SU-DHL-6 (cell line): ENCODE measurements around the gene AGRN.

Experiments
- H2AFZ ChIP-seq: fragments of 200-600 bp; sonication (generic); 2 replicates; pipeline ENCODE4 v1.6.1; 2014; ENCODE audit warnings: low read depth, mild to moderate bottlenecking, moderate library complexity, mixed read lengths, antibody characterized with exemption, low read length; ENCODE audit not compliant: severe bottlenecking
- H3F3A ChIP-seq: fragments of 200-600 bp; shearing (Covaris generic); 2 replicates; pipeline ENCODE4 v1.6.0; 2016; ENCODE audit warnings: antibody characterized with exemption, mild to moderate bottlenecking; ENCODE audit not compliant: insufficient read depth
- H3K27ac ChIP-seq: fragments of 200-600 bp; sonication (generic); 2 replicates; pipeline ENCODE4 v1.5.1; 2016; ENCODE audit warnings: low read depth, mild to moderate bottlenecking, low read length, moderate library complexity, mixed read lengths
- H3K27me3 ChIP-seq: fragments of 200-600 bp; sonication (generic), shearing (Covaris generic); 2 replicates; pipeline ENCODE4 v1.6.0; 2014; ENCODE audit warnings: mild to moderate bottlenecking, low read length
- H3K36me3 ChIP-seq: fragments of 200-600 bp; sonication (generic); 2 replicates; pipeline ENCODE4 v1.6.1; 2014; ENCODE audit warnings: mild to moderate bottlenecking, low read length, mixed read lengths
- H3K4me2 ChIP-seq: fragments of 300-600, 200-600 bp; shearing (Covaris generic), sonication (generic); 2 replicates; pipeline ENCODE4 v1.6.0; 2014; ENCODE audit warnings: low read length, low read depth, mild to moderate bottlenecking; ENCODE audit not compliant: poor library complexity, severe bottlenecking
- H3K4me3 ChIP-seq: fragments of 200-600 bp; sonication (generic); 2 replicates; pipeline ENCODE4 v1.5.1; 2014; ENCODE audit warnings: antibody characterized with exemption, low read length, mild to moderate bottlenecking, mixed read lengths; ENCODE audit not compliant: insufficient read depth, poor library complexity, severe bottlenecking
- H3K79me2 ChIP-seq: fragments of 200-600 bp; sonication (generic); 2 replicates; pipeline ENCODE4 v1.6.1; 2014; ENCODE audit warnings: mild to moderate bottlenecking, low read length, moderate library complexity; ENCODE audit not compliant: insufficient read depth
- H3K9ac ChIP-seq: fragments of 200-600 bp; sonication (generic); 2 replicates; pipeline ENCODE4 v1.7.0; 2014; ENCODE audit warnings: mild to moderate bottlenecking, low read length
- H3K9me2 ChIP-seq: fragments of 200-600 bp; sonication (generic); replicated peaks from 2 replicates; pipeline ENCODE4 v1.6.1; 2014; ENCODE audit warnings: low read length; ENCODE audit not compliant: insufficient read depth
- H3K9me3 ChIP-seq: fragments of 200-600 bp; sonication (generic); 2 replicates; pipeline ENCODE4 v1.6.1; 2014; ENCODE audit warnings: low read length, mixed read lengths; ENCODE audit not compliant: insufficient read depth
- H4K20me1 ChIP-seq: fragments of 200-600 bp; sonication (generic); 2 replicates; pipeline ENCODE4 v1.6.1; 2014; ENCODE audit warnings: low read depth, mild to moderate bottlenecking, antibody characterized with exemption, low read length, moderate library complexity, mixed read lengths
- EZH2phosphoT487 ChIP-seq: fragments of 200-600 bp; sonication (generic), shearing (Covaris generic); conservative IDR thresholded peaks from 2 replicates; pipeline ENCODE4 v1.6.1; 2018; ENCODE audit warnings: mild to moderate bottlenecking, antibody characterized with exemption, low read length, moderate library complexity, mixed read lengths
- TF ChIP-seq, protein P1 (sequence below): fragments of 200-600 bp; sonication (generic); IDR thresholded peaks from one replicate; pipeline ENCODE4 v1.5.1; 2017; ENCODE audit warnings: antibody characterized with exemption, mild to moderate bottlenecking, low read length, moderate library complexity; ENCODE audit not compliant: insufficient read depth, poor library complexity, severe bottlenecking

AGRN gene

DNA sequence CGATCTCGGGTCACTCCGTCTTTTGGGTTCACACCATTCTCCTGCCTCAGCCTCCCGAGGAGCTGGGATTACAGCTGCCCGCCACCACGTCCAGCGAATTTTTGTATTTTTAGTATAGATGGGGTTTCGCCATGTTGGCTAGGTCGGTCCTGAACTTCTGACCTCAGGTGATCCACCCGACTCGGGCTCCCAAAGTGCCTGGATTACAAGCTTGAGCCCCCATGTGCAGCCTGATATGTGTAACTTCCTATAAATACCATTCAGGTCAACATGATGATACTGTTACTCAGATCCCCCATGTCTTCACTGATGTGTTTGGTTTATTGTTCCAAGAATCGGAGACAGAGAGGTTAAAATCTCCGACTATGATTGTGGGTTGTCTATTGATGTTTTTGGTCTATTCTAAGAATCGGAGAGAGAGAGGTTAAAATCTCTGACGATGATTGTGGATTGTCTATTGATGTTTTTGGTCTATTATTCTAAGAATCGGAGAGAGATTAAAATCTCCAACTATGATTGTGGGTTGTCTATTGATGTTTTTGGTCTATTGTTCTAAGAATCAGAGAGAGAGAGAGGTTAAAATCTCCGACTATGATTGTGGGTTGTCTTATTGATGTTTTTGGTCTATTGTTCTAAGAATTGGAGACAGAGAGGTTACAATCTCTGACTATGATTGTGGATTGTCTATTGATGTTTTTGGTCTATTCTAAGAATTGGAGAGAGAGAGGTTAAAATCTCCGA lies 78.9 kb downstream of the AGRN start:
- H4K20me1 ChIP-seq: no peaks in the 10 kb centered on the region
- no peaks in the 10 kb centered on the region for H3K79me2 ChIP-seq
- no peaks in the 10 kb centered on the region for H3K36me3 ChIP-seq
- H3K4me2 ChIP-seq: no peak overlapping the region
- no peak overlapping the region for H3K9ac ChIP-seq
- no peaks in the 10 kb centered on the region for H3K27me3 ChIP-seq
- no peak overlapping the region for H3K4me3 ChIP-seq
- peaks cover 4% of the 10 kb centered on the region; the same call in 1 of the 2 replicates for H3K9me3 ChIP-seq
- no peak overlapping the region for H3K27ac ChIP-seq
- no peaks in the 10 kb centered on the region for H3F3A ChIP-seq
- H2AFZ ChIP-seq: no peak overlapping the region
- TF ChIP-seq, protein P1, sequence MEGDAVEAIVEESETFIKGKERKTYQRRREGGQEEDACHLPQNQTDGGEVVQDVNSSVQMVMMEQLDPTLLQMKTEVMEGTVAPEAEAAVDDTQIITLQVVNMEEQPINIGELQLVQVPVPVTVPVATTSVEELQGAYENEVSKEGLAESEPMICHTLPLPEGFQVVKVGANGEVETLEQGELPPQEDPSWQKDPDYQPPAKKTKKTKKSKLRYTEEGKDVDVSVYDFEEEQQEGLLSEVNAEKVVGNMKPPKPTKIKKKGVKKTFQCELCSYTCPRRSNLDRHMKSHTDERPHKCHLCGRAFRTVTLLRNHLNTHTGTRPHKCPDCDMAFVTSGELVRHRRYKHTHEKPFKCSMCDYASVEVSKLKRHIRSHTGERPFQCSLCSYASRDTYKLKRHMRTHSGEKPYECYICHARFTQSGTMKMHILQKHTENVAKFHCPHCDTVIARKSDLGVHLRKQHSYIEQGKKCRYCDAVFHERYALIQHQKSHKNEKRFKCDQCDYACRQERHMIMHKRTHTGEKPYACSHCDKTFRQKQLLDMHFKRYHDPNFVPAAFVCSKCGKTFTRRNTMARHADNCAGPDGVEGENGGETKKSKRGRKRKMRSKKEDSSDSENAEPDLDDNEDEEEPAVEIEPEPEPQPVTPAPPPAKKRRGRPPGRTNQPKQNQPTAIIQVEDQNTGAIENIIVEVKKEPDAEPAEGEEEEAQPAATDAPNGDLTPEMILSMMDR: no peak
- TF ChIP-seq EZH2phosphoT487: no peak
- no peaks in the 10 kb centered on the region for H3K9me2 ChIP-seq

DNA sequence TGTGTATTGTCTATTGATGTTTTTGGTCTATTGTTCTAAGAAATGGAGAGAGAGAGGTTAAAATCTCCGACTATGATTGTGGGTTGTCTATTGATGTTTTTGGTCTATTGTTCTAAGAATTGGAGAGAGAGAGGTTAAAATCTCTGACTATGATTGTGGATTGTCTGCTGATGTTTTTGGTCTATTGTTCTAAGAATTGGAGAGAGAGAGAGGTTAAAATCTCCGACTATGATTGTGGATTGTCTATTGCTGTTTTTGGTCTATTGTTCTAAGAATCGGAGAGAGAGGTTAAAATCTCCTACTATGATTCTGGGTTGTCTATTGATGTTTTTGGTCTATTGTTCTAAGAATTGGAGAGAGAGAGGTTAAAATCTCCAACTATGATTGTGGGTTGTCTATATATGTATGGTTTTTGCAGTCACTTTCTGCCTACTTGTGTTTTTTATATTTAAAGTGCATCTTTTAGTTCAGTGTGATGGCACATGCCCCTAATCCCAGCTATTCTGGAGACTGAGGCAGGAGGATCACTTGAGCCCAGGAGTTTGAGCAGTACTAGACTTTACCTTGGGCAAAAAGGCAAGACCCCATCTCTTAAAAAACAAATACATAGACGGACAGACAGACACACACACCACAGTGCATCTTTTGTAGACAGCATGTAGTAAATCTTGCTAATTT lies 79.7 kb downstream of the AGRN start:
- TF ChIP-seq, protein P1: no peak
- no peak for TF ChIP-seq EZH2phosphoT487
- no peak overlapping the region for H3K27ac ChIP-seq

DNA sequence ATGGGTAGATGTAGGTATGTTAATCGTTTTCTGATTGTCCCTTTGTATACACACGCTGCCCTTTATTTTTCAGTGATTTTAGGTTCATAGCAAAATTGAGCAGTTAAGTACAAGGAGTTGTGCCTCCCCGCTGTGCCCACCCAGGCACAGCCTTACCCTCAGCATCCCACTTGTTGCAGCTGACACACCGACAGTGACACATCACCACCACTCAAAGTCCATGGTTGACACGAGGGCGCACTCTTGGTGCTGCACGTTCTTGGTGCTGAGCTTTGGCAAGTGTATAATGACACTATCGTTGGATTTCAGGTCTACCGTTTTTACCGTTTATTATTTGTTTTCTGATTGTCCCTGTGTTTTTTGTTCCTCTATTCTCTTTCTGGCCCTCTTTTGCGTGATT lies 80.4 kb downstream of the AGRN start:
- H3F3A ChIP-seq: no peaks in the 10 kb centered on the region
- H3K4me3 ChIP-seq: no peak overlapping the region
- H4K20me1 ChIP-seq: no peaks in the 10 kb centered on the region
- TF ChIP-seq, protein P1: no peak
- no peak for TF ChIP-seq EZH2phosphoT487
- H3K9ac ChIP-seq: no peak overlapping the region
- no peaks in the 10 kb centered on the region for H3K9me2 ChIP-seq
- H3K36me3 ChIP-seq: no peaks in the 10 kb centered on the region
- peaks cover 4% of the 10 kb centered on the region; the same call in 1 of the 2 replicates for H3K9me3 ChIP-seq
- no peaks in the 10 kb centered on the region for H3K79me2 ChIP-seq
- no peak overlapping the region for H3K4me2 ChIP-seq
- no peaks in the 10 kb centered on the region for H3K27me3 ChIP-seq
- H3K27ac ChIP-seq: no peak overlapping the region
- no peak overlapping the region for H2AFZ ChIP-seq

More for the DNA sequence above, 79.7 kb downstream of the AGRN start:
- Histone ChIP-seq H3F3A (no peaks in the 10 kb centered on the region), H3K9me3 (peaks cover 4% of the 10 kb centered on the region; the same call in 1 of the 2 replicates), H3K4me2 (no peak overlapping the region), H2AFZ (no peak overlapping the region), H3K36me3 (no peaks in the 10 kb centered on the region), H3K27me3 (no peaks in the 10 kb centered on the region), H3K9me2 (no peaks in the 10 kb centered on the region), H3K4me3 (no peak overlapping the region), H3K79me2 (no peaks in the 10 kb centered on the region), H3K9ac (no peak overlapping the region), H4K20me1 (no peaks in the 10 kb centered on the region)
